GM12864 (cell line): ENCODE results near the gene SNTG2.

Experiments used
- DNase-seq: peaks from one replicate; pipeline ENCODE4 v3.0.0-alpha.2; 2011; ENCODE audit warnings: low read depth
- H3K4me3 ChIP-seq: 2 replicates; pipeline ENCODE4 v1.5.1; 2011; ENCODE audit warnings: mild to moderate bottlenecking, low read depth, low read length, control low read depth
- TF ChIP-seq, protein P1 (sequence below): IDR thresholded peaks from 2 replicates; pipeline ENCODE4 v1.5.1; 2011; ENCODE audit warnings: low read depth, mild to moderate bottlenecking, moderate library complexity, low read length, control low read depth, inconsistent platforms; ENCODE audit errors: missing control alignments

Gene SNTG2

DNA sequence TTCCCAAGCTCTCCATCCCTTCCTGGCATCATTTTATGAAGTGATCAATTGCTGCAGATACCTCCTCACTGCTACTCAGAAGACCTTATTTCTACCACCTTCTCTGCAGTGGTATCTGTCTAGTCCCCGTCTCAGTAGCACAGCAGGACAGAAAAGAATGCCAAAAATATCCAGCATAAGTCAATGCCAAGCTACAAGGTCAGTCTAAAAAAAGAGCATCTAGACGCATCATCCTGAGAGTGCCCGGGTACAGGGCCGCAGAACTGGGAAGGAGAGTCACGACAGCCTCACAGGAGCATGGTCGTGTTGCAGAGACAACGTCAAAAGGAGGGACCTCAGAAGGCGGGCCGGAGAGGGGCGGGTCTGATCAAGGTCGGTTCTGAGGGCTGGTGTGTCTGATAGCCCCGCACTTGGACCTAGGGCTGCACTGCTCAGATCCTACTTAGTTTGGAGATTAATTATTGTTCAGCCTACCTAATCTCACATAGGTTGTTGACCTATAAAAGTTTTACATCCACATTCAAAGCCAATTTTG lies 24.3 kb upstream of the SNTG2 start:
- H3K4me3 ChIP-seq, result no peak overlapping the region
- TF ChIP-seq, protein P1, sequence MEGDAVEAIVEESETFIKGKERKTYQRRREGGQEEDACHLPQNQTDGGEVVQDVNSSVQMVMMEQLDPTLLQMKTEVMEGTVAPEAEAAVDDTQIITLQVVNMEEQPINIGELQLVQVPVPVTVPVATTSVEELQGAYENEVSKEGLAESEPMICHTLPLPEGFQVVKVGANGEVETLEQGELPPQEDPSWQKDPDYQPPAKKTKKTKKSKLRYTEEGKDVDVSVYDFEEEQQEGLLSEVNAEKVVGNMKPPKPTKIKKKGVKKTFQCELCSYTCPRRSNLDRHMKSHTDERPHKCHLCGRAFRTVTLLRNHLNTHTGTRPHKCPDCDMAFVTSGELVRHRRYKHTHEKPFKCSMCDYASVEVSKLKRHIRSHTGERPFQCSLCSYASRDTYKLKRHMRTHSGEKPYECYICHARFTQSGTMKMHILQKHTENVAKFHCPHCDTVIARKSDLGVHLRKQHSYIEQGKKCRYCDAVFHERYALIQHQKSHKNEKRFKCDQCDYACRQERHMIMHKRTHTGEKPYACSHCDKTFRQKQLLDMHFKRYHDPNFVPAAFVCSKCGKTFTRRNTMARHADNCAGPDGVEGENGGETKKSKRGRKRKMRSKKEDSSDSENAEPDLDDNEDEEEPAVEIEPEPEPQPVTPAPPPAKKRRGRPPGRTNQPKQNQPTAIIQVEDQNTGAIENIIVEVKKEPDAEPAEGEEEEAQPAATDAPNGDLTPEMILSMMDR, result no peak
- DNase-seq, result no peak

GRCh38 chr2:926896-927295 lies 23.8 kb upstream of the SNTG2 start:
- DNase-seq, result no peak
- H3K4me3 ChIP-seq, result no peak overlapping the region
- TF ChIP-seq, protein P1, result no peak

DNA sequence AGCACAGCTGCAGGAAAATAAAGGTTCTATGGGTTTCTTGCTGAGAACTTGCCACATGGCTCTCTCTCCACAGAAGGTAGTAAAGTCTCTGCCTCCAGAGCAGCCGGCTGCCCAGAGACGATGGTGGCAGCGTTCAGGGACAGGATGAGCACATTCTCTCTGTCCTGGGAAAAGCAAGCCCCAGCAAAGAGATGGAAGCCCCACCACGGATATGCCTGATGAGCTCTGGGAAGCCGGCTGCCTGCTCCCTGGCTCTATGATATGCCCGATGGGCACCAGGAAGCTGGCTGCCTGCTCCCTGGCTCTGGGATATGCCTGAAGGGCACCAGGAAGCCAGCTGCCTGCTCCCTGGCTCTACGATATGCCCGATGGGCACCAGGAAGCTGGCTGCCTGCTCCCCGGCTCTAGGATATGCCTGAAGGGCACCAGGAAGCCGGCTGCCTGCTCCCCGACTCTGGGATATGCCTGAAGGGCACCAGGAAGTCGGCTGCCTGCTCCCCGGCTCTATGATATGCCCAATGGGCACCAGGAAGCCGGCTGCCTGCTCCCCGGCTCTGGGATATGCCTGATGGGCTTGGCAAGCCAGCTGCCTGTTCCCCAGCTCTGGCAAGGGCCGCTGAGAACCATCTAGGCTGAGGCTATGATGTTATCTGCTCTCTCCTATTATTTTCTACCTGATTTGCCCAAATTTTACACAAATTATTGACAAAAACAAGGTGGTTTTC lies 21.5 kb upstream of the SNTG2 start:
- TF ChIP-seq, protein P1, result no peak
- no peak for DNase-seq
- H3K4me3 ChIP-seq, result no peak overlapping the region

- no peak for DNase-seq
- TF ChIP-seq, protein P1, result no peak
- H3K4me3 ChIP-seq, result no peak overlapping the region
These were observed 20.7 kb upstream of the SNTG2 start for GRCh38 chr2:929925-930324.

GRCh38 chr2:930935-931334 lies 19.7 kb upstream of the SNTG2 start:
- TF ChIP-seq, protein P1, result no peak
- H3K4me3 ChIP-seq, result no peak overlapping the region

DNA sequence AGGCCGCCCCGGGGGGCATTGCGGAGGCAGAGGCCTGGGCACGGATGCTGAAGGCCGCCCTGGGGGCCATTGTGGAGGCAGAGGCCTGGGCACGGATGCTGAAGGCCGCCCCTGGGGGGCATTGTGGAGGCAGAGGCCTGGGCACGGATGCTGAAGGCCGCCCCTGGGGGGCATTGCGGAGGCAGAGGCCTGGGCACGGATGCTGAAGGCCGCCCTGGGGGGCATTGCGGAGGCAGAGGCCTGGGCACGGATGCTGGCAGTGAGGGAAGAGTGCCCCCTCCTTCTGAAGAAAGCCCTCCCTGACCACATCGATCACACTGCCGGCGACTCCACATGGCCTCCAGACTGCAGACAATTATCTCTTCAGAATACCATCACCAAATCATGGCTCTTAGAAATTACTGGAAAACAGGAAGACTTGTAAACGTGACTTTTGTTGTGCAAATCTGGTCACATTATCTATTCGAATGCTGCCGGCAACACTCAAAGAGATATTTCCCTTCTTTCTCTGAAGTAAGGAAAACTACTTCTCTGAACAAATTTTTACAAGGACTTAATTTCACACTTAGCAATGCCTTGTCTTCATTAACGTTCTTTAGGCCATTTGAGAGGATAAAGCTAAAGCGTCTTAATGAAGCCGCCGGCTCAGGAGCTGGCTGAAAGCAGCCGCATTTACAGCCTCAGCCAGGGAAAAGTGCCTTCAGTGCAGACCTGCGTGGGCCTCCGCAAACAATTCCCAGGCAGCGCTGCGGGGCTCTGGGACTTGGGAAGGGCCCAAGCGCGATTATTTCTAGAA lies 18.1 kb upstream of the SNTG2 start:
- no peak for DNase-seq
- TF ChIP-seq, protein P1, result no peak
- no peak overlapping the region for H3K4me3 ChIP-seq

More at GRCh38 chr2:930935-931334, 19.7 kb upstream of the SNTG2 start:
- no peak for DNase-seq
